ENCODE data around the gene DEAF1. TPM values are rescaled to one million over a fixed set of nuclear protein-coding genes. Genes with fewer than 3 reads are reported as not detected.

DEAF1 gene
- total RNA-seq, 1 donor from 2014 or later = 48.1 TPM

DNA sequence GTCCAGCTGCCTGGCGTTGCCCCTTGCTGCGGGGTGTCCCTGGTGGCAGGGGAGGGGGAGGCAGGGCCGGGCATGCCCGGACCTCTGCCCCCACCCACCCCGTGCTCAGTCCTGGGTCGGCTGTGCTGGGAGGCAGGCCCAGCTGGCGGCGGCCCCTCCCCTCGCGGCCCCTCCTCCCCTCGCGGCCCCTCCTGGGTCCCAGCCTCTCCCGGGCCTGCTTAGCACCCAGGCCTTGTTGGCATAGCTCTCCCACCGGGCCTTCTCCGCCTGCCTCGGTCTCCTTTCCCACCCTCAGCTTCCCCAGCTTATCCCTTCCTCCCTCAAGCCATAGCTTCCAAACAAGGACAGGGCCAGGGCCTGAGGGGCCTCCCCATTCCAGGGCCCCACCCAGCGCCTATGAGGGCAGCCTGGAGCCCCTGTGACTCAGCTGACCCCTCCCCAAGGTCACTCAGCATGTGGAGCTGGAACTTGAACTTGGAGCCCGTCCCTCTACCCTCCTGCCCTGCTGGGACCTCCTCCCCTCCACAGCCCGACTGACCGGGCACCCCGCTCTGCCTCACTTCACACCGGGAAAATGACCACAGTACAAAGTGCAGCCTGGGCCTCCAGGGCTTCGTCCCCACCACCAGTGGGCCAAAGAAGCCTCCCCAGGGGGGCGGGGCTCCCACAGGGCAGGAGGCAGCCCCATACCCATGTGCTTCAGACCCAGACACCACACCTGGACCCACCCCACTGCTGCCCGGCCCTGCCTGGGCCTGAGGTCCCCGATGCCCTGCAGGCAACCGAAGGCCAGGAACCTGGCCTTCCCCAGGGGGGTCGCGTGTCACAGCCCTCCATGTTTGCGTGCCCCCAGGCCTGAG lies 12.2 kb upstream of the DEAF1 start:
- Mint-ChIP-seq H3K36me3 (no peaks in the 10 kb centered on the region), H3K9me3 (no peaks in the 10 kb centered on the region), H3K4me3 (peak overlapping the region; percentile 87), H3K27me3 (peaks cover 2% of the 10 kb centered on the region), H3K27ac (peak overlapping the region; percentile 90), H3K4me1 (ENCODE audit: unreplicated experiment) (peaks cover 7% of the 10 kb centered on the region)
- TF ChIP-seq, protein P1, sequence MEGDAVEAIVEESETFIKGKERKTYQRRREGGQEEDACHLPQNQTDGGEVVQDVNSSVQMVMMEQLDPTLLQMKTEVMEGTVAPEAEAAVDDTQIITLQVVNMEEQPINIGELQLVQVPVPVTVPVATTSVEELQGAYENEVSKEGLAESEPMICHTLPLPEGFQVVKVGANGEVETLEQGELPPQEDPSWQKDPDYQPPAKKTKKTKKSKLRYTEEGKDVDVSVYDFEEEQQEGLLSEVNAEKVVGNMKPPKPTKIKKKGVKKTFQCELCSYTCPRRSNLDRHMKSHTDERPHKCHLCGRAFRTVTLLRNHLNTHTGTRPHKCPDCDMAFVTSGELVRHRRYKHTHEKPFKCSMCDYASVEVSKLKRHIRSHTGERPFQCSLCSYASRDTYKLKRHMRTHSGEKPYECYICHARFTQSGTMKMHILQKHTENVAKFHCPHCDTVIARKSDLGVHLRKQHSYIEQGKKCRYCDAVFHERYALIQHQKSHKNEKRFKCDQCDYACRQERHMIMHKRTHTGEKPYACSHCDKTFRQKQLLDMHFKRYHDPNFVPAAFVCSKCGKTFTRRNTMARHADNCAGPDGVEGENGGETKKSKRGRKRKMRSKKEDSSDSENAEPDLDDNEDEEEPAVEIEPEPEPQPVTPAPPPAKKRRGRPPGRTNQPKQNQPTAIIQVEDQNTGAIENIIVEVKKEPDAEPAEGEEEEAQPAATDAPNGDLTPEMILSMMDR (conservative IDR thresholded peaks at IDR 0.05) = peak; percentile 56
- DNase-seq (ENCODE audit: extremely low spot score, unreplicated experiment) = peak; percentile 70

GRCh38 chr11:706439-706956 lies 11.5 kb upstream of the DEAF1 start:
- Mint-ChIP-seq H3K36me3 (no peaks in the 10 kb centered on the region), H3K9me3 (no peaks in the 10 kb centered on the region), H3K27ac (no peak overlapping the region), H3K27me3 (peaks cover 2% of the 10 kb centered on the region), H3K4me1 (ENCODE audit: unreplicated experiment) (peaks cover 7% of the 10 kb centered on the region), H3K4me3 (peak overlapping the region; percentile 81)
- TF ChIP-seq, protein P1 (conservative IDR thresholded peaks at IDR 0.05) = no peak
- no peak for DNase-seq (ENCODE audit: extremely low spot score, unreplicated experiment)

DNA sequence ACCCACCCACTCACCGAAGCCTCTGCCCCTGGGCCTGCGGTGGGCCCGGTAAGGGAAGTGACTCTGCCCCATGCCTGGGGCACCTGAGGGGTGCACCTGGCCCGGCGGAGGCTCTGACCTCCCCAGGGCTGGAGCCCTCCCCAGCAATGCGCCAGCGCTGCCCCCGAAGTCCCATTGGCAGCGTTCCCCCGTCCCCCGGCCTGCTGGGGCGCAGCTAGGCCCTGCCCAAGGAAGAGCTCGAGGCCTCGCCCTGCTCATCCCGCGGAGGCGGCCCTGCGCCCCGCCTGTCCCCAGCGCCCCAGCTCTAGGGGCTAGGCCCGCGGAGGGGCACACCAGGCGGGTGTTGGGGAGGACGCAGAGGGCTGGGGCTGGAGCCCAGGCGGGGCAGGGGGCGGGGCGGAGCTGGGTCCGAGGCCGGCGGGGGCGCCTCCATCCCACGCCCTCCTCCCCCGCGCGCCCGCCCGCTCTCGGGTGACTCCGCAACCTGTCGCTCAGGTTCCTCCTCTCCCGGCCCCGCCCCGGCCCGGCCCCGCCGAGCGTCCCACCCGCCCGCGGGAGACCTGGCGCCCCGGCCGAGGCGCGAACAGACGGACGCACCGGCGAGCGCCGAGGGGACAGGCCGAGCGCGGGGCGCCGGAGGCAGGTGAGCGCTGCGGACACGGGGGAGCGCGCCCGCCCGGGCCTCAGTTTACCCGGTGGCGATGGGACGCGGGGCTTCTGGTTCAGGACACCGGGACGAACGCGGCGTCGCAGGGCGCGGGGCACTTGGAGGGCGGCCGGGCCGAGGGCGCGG lies 10.8 kb upstream of the DEAF1 start, which contains the start of gene EPS8L2:
Gene EPS8L2 (plus strand): TSS at position 586 of the 793 bp plus-strand sequence. CDS start 3,177 bp downstream, outside the sequence.
- H3K4me1 Mint-ChIP-seq (ENCODE audit: unreplicated experiment) = peaks cover under 1% of the 10 kb centered on the region
- TF ChIP-seq, protein P1 (conservative IDR thresholded peaks at IDR 0.05) = no peak
- DNase-seq (ENCODE audit: extremely low spot score, unreplicated experiment) = peak; percentile 73
- H3K36me3 Mint-ChIP-seq = no peaks in the 10 kb centered on the region
- H3K27me3 Mint-ChIP-seq = peaks cover 2% of the 10 kb centered on the region
- H3K27ac Mint-ChIP-seq = peak within 1 kb of the TSS; percentile 90
- no peaks in the 10 kb centered on the region for H3K9me3 Mint-ChIP-seq
- peak within 1 kb of the TSS; percentile 87 for H3K4me3 Mint-ChIP-seq

DNA sequence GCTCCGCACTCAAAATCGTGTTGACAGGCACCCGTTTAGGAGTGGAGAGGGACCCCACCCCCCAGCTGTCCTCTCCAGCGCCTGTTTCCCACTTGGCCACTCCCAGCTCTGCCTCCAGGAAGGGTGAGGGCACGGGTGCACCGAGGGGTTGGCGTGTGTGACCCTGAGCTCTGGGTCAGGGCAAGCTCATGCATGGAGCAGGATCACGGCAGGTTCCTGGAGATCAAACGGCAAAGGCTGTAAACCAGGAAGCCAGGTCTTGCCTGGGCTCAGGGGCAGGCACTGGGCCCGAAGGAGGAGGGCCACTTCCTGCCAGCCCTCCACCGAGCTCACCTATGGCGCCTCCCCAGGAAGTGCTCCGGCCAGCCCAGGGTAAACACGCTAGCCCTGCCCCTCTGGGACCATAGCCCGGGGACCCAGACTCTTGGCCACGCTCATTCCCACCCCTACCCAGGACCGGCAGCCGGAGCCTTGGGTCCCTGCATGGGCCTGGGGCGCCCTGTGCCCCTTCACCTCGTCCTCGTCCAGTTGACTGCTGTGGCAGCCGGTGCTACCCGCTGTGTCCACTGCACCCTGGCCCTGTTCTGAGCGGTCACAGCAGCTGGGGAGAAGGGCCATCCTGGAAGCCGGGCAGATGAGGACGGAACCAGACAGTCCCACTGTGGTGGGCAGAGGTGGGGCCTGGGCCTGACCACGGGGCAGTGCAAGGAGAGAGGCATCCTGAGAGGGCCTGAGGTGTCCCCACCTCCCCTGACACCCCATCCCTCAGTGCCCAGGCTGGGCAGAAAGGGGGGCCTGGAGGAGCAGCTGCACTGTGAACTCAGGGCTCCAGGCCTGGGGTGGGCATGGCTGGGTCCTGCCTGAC lies 10.0 kb upstream of the DEAF1 start:
- Mint-ChIP-seq H3K4me3 (peak overlapping the region; percentile 82), H3K9me3 (no peaks in the 10 kb centered on the region), H3K27ac (peak overlapping the region; percentile 51), H3K27me3 (peaks cover 2% of the 10 kb centered on the region), H3K4me1 (ENCODE audit: unreplicated experiment) (no peaks in the 10 kb centered on the region), H3K36me3 (no peaks in the 10 kb centered on the region)
- DNase-seq (ENCODE audit: extremely low spot score, unreplicated experiment) = peak; percentile 69
- TF ChIP-seq, protein P1 (conservative IDR thresholded peaks at IDR 0.05) = no peak

GRCh38 chr11:704228-704674 lies 9.2 kb upstream of the DEAF1 start:
- no peak for DNase-seq (ENCODE audit: extremely low spot score, unreplicated experiment)
- Mint-ChIP-seq H3K4me3 (no peak overlapping the region), H3K4me1 (ENCODE audit: unreplicated experiment) (no peaks in the 10 kb centered on the region), H3K27ac (no peak overlapping the region), H3K27me3 (peaks cover 2% of the 10 kb centered on the region), H3K36me3 (no peaks in the 10 kb centered on the region), H3K9me3 (no peaks in the 10 kb centered on the region)
- TF ChIP-seq, protein P1 (conservative IDR thresholded peaks at IDR 0.05) = no peak
